ENCODE measurements around the gene NCKAP5L.

DNA sequence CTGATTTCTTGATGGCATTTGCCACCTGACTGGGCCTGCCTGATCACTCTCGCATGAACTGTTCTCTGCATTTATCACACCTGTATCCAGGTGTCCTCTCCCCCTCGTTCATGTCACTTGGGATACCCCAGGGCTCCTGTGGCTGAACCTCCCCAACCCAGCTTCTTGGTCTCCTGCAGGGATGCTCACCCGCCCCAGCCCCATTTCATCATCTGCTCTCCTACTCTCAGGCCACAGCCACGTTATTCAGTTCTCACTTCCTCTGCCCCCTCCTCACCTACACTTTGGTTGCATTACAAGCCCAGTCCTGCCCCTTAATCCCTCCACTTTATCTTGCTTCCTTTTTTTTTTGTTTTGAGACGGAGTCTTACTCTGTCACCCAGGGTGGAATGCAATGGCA, 51.4 kb downstream of the NCKAP5L start:
- no peak for TF ChIP-seq FOXP2 (optimal IDR thresholded peaks at IDR 0.05; ENCODE audit: borderline replicate concordance, extremely low read depth, extremely low read length, insufficient read depth)
- TF ChIP-seq, protein P1, sequence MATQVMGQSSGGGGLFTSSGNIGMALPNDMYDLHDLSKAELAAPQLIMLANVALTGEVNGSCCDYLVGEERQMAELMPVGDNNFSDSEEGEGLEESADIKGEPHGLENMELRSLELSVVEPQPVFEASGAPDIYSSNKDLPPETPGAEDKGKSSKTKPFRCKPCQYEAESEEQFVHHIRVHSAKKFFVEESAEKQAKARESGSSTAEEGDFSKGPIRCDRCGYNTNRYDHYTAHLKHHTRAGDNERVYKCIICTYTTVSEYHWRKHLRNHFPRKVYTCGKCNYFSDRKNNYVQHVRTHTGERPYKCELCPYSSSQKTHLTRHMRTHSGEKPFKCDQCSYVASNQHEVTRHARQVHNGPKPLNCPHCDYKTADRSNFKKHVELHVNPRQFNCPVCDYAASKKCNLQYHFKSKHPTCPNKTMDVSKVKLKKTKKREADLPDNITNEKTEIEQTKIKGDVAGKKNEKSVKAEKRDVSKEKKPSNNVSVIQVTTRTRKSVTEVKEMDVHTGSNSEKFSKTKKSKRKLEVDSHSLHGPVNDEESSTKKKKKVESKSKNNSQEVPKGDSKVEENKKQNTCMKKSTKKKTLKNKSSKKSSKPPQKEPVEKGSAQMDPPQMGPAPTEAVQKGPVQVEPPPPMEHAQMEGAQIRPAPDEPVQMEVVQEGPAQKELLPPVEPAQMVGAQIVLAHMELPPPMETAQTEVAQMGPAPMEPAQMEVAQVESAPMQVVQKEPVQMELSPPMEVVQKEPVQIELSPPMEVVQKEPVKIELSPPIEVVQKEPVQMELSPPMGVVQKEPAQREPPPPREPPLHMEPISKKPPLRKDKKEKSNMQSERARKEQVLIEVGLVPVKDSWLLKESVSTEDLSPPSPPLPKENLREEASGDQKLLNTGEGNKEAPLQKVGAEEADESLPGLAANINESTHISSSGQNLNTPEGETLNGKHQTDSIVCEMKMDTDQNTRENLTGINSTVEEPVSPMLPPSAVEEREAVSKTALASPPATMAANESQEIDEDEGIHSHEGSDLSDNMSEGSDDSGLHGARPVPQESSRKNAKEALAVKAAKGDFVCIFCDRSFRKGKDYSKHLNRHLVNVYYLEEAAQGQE (IDR thresholded peaks at IDR 0.05; ENCODE audit: insufficient read depth in 1 of 2, low read depth in 2 of 2, low read length in 2 of 2): no peak
- no peak for TF ChIP-seq SIN3A (IDR thresholded peaks at IDR 0.05; ENCODE audit: borderline replicate concordance, insufficient read depth, low read length)
